HEK293 (cell line): ENCODE measurements around the gene DMGDH.

Experiments used
- CTCF ChIA-PET: fragments of 350-600 bp; formaldehyde crosslinking; extraction: SDS; loops from one replicate; lab custom pipeline; 2021; ENCODE audit warnings: antibody characterized with exemption; lab: Yijun Ruan, JAX
- POLR2A ChIA-PET: fragments of 300-600 bp; formaldehyde crosslinking; extraction: SDS; loops from one replicate; lab custom pipeline; 2020; ENCODE audit warnings: antibody characterized with exemption, inconsistent platforms; lab: Yijun Ruan, JAX
- H3K27ac ChIP-seq: fragments of 200-500 bp; sonication (Bioruptor generic); 2 replicates; pipeline ENCODE4 v1.5.1; 2014; ENCODE audit warnings: low read depth, low read length, control low read depth, inconsistent platforms; ENCODE audit errors: extremely low read depth
- H3K36me3 ChIP-seq, 2 experiments: fragments of 200-500 bp in 1 of 2; sonication (Bioruptor generic) in 1 of 2; 1 replicate in 1 of 2; 2 replicates in 1 of 2; pipeline ENCODE4 v1.5.1; 2014 to 2017; ENCODE audit warnings: inconsistent platforms in 2 of 2, low read length in 2 of 2; ENCODE audit not compliant: control insufficient read depth in 2 of 2, insufficient read depth in 1 of 2
- H3K4me1 ChIP-seq: fragments of 200-500 bp; sonication (Bioruptor generic); 2 replicates; pipeline ENCODE4 v1.5.1; 2014; ENCODE audit warnings: mild to moderate bottlenecking, low read length, inconsistent platforms; ENCODE audit not compliant: control insufficient read depth, insufficient read depth
- H3K4me3 ChIP-seq: 2 replicates; pipeline ENCODE4 v1.5.1; 2011; ENCODE audit warnings: low read depth, mild to moderate bottlenecking, control low read depth, low read length, moderate library complexity
- H3K9me3 ChIP-seq: fragments of 200-500 bp; sonication (Bioruptor generic); 2 replicates; pipeline ENCODE4 v1.5.1; 2014; ENCODE audit warnings: low read depth, low read length, inconsistent platforms; ENCODE audit not compliant: control insufficient read depth, insufficient read depth
- EGR2 ChIP-seq: fragments of 450-650 bp; formaldehyde crosslinking; IDR thresholded peaks from 2 replicates; pipeline ENCODE4 v1.5.1; 2016; ENCODE audit warnings: low read depth, missing biosample characterization, missing genetic modification characterization
- MZF1 ChIP-seq: fragments of 450-650 bp; formaldehyde crosslinking; IDR thresholded peaks from 2 replicates; pipeline ENCODE4 v1.5.1; 2017; ENCODE audit warnings: missing biosample characterization, missing genetic modification characterization, borderline replicate concordance
- PRDM1 ChIP-seq: fragments of 450-650 bp; formaldehyde crosslinking; IDR thresholded peaks from 2 replicates; pipeline ENCODE4; 2016; ENCODE audit warnings: missing biosample characterization, missing genetic modification characterization
- SCRT2 ChIP-seq: fragments of 450-650 bp; formaldehyde crosslinking; IDR thresholded peaks from 2 replicates; pipeline ENCODE4 v1.5.1; 2016; ENCODE audit warnings: missing biosample characterization, missing genetic modification characterization
- YY2 ChIP-seq: fragments of 450-650 bp; formaldehyde crosslinking; IDR thresholded peaks from 2 replicates; pipeline ENCODE4 v1.5.1; 2016; ENCODE audit warnings: missing biosample characterization, missing genetic modification characterization
- ZBTB1 ChIP-seq: fragments of 450-650 bp; formaldehyde crosslinking; IDR thresholded peaks from 2 replicates; pipeline ENCODE4 v1.5.1; 2016; ENCODE audit warnings: missing biosample characterization, missing genetic modification characterization
- ZBTB10 ChIP-seq: fragments of 450-650 bp; formaldehyde crosslinking; IDR thresholded peaks from 2 replicates; pipeline ENCODE4 v1.5.1; 2016; ENCODE audit warnings: missing biosample characterization, missing genetic modification characterization
- ZEB2 ChIP-seq: fragments of 450-650 bp; formaldehyde crosslinking; IDR thresholded peaks from 2 replicates; pipeline ENCODE4 v1.5.1; 2016; ENCODE audit warnings: missing biosample characterization, missing genetic modification characterization
- ZFHX2 ChIP-seq: fragments of 450-650 bp; formaldehyde crosslinking; conservative IDR thresholded peaks from 2 replicates; pipeline ENCODE4 v1.5.1; 2016; ENCODE audit warnings: missing biosample characterization, missing genetic modification characterization
- ZNF140 ChIP-seq: fragments of 450-650 bp; formaldehyde crosslinking; IDR thresholded peaks from 2 replicates; pipeline ENCODE4 v1.5.1; 2016; ENCODE audit warnings: missing biosample characterization, missing genetic modification characterization
- ZNF398 ChIP-seq: fragments of 450-650 bp; formaldehyde crosslinking; IDR thresholded peaks from 2 replicates; pipeline ENCODE4 v1.5.1; 2017; ENCODE audit warnings: missing biosample characterization, missing genetic modification characterization
- ZNF423 ChIP-seq: fragments of 450-650 bp; formaldehyde crosslinking; IDR thresholded peaks from 2 replicates; pipeline ENCODE4 v1.5.1; 2016; ENCODE audit warnings: missing biosample characterization, missing genetic modification characterization
- ZNF518A ChIP-seq: fragments of 450-650 bp; formaldehyde crosslinking; conservative IDR thresholded peaks from 2 replicates; pipeline ENCODE4 v1.5.1; 2016; ENCODE audit warnings: low read depth, missing biosample characterization, missing genetic modification characterization
- ZNF544 ChIP-seq: fragments of 450-650 bp; formaldehyde crosslinking; IDR thresholded peaks from 2 replicates; pipeline ENCODE4 v1.5.0; 2017; ENCODE audit warnings: missing biosample characterization, missing genetic modification characterization
- ZNF571 ChIP-seq: fragments of 450-650 bp; formaldehyde crosslinking; IDR thresholded peaks from 2 replicates; pipeline ENCODE4 v1.5.0; 2017; ENCODE audit warnings: missing biosample characterization, missing genetic modification characterization
- ZNF654 ChIP-seq: fragments of 450-650 bp; formaldehyde crosslinking; IDR thresholded peaks from 2 replicates; pipeline ENCODE4 v1.5.1; 2016; ENCODE audit warnings: low read depth, missing biosample characterization, missing genetic modification characterization
- ZNF785 ChIP-seq: fragments of 450-650 bp; formaldehyde crosslinking; IDR thresholded peaks from 2 replicates; pipeline ENCODE4 v1.5.1; 2016; ENCODE audit warnings: missing biosample characterization, missing genetic modification characterization
- ZNF830 ChIP-seq: fragments of 450-650 bp; IDR thresholded peaks from 2 replicates; pipeline ENCODE4 v1.5.0; 2018; ENCODE audit warnings: missing biosample characterization, missing genetic modification characterization, low read depth, mild to moderate bottlenecking, moderate library complexity
- TF ChIP-seq, protein P1 (sequence below): fragments of 450-650 bp; formaldehyde crosslinking; IDR thresholded peaks from 2 replicates; pipeline ENCODE4 v1.5.1; 2017; ENCODE audit warnings: missing biosample characterization, missing genetic modification characterization

The DMGDH gene

DNA sequence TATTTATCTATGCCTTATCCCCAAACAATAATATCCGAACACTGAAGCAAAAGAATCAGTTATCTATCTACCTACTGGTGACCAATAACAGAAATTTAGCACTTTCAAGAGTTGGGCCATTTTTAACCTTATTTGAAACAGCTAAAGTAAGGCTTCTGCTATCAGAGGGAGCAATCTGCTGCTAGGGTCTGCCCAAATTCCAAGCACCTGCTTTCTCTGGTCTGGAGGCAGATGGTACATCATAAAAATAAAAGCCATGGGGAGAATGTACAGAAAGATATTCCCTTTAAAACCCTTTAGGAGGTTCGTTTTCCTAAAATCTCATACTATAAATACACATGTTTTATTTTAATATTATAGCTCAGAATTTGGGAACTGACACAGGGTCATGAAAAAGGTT, 46.7 kb downstream of the DMGDH start:
- ChIA-PET CTCF (interaction anchor here (0.6 to 9.6 kb wide), 19 partner anchors 7 to 836 kb away, joined by 3 to 303 read pairs (median 4); no protein-coding TSS in a partner anchor), POLR2A (no interaction called here)
- Histone ChIP-seq H3K4me1 (peaks cover 5% of the 10 kb centered on the region), H3K4me3 (no peak overlapping the region), H3K9me3 (no peaks in the 10 kb centered on the region), H3K27ac (no peak overlapping the region), H3K36me3 (no peaks in the 10 kb centered on the region)
- TF ChIP-seq ZNF571 (tag by site-specific recombination) = no peak
- no peak for TF ChIP-seq ZNF423 (tag by site-specific recombination)

DNA sequence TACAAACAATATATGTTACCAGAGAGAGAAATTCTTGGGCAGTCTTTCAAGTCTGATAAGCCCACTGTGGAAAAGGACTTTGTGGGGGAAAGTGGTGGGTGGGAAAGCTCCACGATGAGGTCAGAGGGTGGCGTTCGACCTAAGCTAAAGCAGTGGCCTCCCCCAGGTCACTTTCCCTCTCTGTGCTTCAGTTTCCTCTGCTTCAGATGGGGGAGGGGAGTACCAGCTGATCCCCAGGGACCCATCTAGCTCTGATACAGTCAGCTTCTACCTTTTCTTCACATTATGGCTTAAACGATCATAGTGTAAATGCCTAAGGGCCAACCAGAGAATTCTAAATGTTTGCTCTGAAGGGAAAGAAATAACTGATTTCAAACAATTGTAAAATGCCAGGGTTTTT, 47.7 kb downstream of the DMGDH start:
- Histone ChIP-seq H3K4me3 (no peak overlapping the region), H3K36me3 (no peaks in the 10 kb centered on the region), H3K9me3 (no peaks in the 10 kb centered on the region), H3K27ac (no peak overlapping the region), H3K4me1 (peaks cover 5% of the 10 kb centered on the region)
- TF ChIP-seq PRDM1 (tag by site-specific recombination) = 0 out of 2 replicates have a peak, but pooled peaks have one; percentile 32
- TF ChIP-seq ZNF398 = peak; percentile 81
- TF ChIP-seq ZNF830 = no peak
- peak; percentile 27; the same call in 1 of the 2 replicates for TF ChIP-seq EGR2 (tag by site-specific recombination)
- no peak for TF ChIP-seq ZEB2
- no peak for TF ChIP-seq ZNF785 (tag by site-specific recombination)
- TF ChIP-seq YY2 (tag by site-specific recombination) = no peak
- no peak for TF ChIP-seq ZNF140 (tag by site-specific recombination)
- TF ChIP-seq ZNF544 = no peak
- TF ChIP-seq, protein P1, sequence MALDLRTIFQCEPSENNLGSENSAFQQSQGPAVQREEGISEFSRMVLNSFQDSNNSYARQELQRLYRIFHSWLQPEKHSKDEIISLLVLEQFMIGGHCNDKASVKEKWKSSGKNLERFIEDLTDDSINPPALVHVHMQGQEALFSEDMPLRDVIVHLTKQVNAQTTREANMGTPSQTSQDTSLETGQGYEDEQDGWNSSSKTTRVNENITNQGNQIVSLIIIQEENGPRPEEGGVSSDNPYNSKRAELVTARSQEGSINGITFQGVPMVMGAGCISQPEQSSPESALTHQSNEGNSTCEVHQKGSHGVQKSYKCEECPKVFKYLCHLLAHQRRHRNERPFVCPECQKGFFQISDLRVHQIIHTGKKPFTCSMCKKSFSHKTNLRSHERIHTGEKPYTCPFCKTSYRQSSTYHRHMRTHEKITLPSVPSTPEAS (tag by site-specific recombination) = no peak; the same call in 1 of the 2 replicates
- TF ChIP-seq ZFHX2 (tag by site-specific recombination) = peak; percentile 31; the same call in 1 of the 2 replicates
- TF ChIP-seq ZBTB1 (tag by site-specific recombination) = no peak
- POLR2A ChIA-PET = no interaction called here
- CTCF ChIA-PET = interaction anchor here (0.6 to 9.6 kb wide), 23 partner anchors 8 to 1070 kb away, joined by 3 to 303 read pairs (median 4); partner anchors contain the start of gene ARSB

DNA sequence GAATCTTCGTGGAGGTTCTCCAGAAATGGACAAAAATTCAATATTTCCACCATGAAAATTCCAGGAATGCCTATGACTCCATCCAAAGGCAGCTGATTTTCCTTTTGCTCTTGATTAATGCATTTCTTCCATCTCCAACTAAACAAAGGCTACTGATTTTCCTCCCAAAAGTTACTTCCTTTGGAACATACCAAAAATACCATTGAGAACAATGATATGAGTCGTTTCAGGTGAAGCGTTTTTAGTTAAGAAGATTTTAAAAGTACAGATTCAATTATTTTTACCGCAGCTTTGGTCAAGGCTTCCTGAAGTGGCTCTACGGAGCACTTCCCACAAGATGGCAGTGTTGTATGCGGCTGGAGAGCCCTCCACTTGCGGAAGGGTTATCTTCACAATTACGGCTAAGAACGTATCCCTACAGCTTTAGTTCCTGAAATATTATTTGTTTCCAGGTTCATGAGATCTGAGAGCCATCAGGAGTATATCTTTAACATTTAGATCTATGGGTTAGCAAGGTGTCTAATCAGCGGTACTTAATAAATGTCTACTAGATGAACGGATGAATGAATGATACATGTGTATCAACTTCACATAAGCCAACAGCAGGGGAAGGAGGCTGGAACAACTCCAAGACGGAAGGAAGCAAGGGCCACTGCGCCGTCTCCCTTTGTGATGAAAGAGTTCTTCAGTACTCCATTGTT, 48.5 kb downstream of the DMGDH start:
- ChIA-PET CTCF (interaction anchor here (0.5 to 9.6 kb wide), 49 partner anchors 9 to 1636 kb away, joined by 3 to 303 read pairs (median 4); partner anchors contain the start of gene ARSB), POLR2A (interaction anchor here (1.1 kb wide), 1 partner anchor 36 kb away, joined by 3 read pairs; no protein-coding TSS in a partner anchor)
- Histone ChIP-seq H3K36me3 (no peaks in the 10 kb centered on the region), H3K27ac (no peak overlapping the region), H3K4me1 (peaks cover 5% of the 10 kb centered on the region), H3K4me3 (no peak overlapping the region), H3K9me3 (no peaks in the 10 kb centered on the region)
- TF ChIP-seq ZNF654 (tag by site-specific recombination) (peak; percentile 87), ZBTB10 (tag by site-specific recombination) (no peak), ZNF518A (tag by site-specific recombination) (peak; percentile 66; the same call in 1 of the 2 replicates), SCRT2 (tag by site-specific recombination) (0 out of 2 replicates have a peak, but pooled peaks have one; percentile 37), MZF1 (tag by site-specific recombination) (peak; percentile 85; the same call in 1 of the 2 replicates)
